ENCODE measurements around the gene ENTPD2. TPM values are rescaled to one million over a fixed set of nuclear protein-coding genes. Genes with fewer than 3 reads are reported as not detected.

The ENTPD2 gene
- total and polyA plus RNA-seq, 2 of the 4 experiments (the other 2 are of a cell fraction): not detected

DNA sequence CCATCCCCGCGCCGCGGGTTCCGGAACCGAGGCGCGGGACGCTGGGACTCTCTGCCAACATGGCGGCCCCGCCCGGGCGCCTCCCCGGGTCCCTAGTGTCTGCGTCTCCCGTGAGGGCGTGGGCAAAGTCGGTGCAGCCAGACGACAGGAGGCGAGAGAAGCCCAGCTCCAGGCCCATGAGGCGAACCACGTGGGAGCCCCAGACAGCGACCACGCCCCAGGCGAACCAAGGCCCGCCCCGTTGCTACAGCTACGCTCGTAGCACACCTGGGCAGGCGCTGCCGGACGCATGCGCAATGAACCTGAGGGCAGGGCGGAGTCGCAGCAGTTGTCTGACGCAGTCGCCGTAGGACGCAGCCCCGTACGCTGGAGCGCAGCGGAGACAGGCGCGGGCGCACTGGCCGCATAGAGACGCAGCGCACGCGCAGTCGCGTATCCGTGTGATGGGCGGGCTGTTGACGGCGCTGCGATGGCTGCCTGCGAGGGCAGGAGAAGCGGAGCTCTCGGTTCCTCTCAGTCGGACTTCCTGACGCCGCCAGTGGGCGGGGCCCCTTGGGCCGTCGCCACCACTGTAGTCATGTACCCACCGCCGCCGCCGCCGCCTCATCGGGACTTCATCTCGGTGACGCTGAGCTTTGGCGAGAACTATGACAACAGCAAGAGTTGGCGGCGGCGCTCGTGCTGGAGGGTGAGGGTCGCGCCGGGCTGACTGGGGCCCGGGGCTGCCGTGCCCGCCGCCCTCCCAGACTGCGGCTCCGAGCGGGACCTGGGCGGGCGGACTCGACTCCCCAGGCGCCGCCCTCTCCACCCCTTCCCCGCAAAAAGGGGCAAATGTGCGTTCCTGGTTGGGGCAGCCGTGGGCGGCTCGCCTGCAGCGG, 32.9 kb upstream of the ENTPD2 start, which contains the start of gene MAN1B1 (continued):
- TF ChIP-seq, protein P1, sequence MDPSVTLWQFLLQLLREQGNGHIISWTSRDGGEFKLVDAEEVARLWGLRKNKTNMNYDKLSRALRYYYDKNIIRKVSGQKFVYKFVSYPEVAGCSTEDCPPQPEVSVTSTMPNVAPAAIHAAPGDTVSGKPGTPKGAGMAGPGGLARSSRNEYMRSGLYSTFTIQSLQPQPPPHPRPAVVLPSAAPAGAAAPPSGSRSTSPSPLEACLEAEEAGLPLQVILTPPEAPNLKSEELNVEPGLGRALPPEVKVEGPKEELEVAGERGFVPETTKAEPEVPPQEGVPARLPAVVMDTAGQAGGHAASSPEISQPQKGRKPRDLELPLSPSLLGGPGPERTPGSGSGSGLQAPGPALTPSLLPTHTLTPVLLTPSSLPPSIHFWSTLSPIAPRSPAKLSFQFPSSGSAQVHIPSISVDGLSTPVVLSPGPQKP (IDR thresholded peaks at IDR 0.05; ENCODE audit: borderline replicate concordance, low read depth, low read length): no peak

Measured in IMR-90 (cell line).